ENCODE data around the gene PTPN11. TPM values are rescaled to one million over a fixed set of nuclear protein-coding genes. Genes with fewer than 3 reads are reported as not detected.

The PTPN11 gene
- polyA plus RNA-seq, 3 donors, result 11.1 to 41.9 (median 28.8) TPM

DNA sequence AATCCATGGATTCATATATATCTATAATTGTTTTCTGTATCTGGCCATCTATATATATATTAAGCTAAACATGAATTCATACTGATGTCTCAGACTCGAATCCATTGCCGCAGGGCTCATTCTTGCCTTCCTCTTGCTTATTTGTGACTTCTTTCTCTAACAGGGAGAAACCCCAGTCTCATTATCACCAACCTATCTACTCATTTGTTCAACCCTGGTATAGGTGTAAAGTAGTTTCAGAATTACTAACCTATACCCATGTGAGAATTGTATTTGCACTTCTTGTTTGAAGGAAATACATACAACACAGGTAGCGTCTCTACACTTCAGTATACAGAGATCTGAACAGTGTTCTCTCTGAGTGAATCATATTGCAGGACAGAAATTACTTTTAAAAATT, 77.7 kb downstream of the PTPN11 start:
- Histone ChIP-seq H3K36me3 (replicated peaks in 1 of 2; ENCODE audit: control insufficient read depth in 1 of 2, insufficient read depth in 2 of 2, low read length in 2 of 2) (peaks cover 44 to 88% of the 10 kb centered on the region in 2 donors), H3K4me2 (replicated peaks; ENCODE audit: extremely low read depth, low read length, poor library complexity, severe bottlenecking) (no peak overlapping the region), H2AFZ (ENCODE audit: insufficient read depth, low read depth, low read length, poor library complexity, severe bottlenecking) (no peak overlapping the region), H3K79me2 (ENCODE audit: insufficient read depth, low read length) (no peaks in the 10 kb centered on the region), H3K27ac (ENCODE audit: low read depth in 1 of 2, low read length in 2 of 2) (no peak overlapping the region), H3K4me3 (replicated peaks in 1 of 3; ENCODE audit: low read depth in 2 of 3, low read length in 3 of 3) (no peak overlapping the region), H3K9ac (ENCODE audit: insufficient read depth, low read length, poor library complexity, severe bottlenecking) (no peak overlapping the region), H3K4me1 (ENCODE audit: control insufficient read depth in 1 of 2, insufficient read depth in 2 of 2, low read length in 2 of 2) (no peaks in the 10 kb centered on the region), H3K27me3 (ENCODE audit: control insufficient read depth in 2 of 2, insufficient read depth in 2 of 2, low read length in 2 of 2) (no peaks in the 10 kb centered on the region), H4K20me1 (ENCODE audit: insufficient read depth, low read length) (no peaks in the 10 kb centered on the region), H3K9me3 (replicated peaks in 1 of 2; ENCODE audit: control insufficient read depth in 1 of 2, insufficient read depth in 1 of 2, low read length in 2 of 2) (no peaks in the 10 kb centered on the region)
- Mint-ChIP-seq H3K4me1 (no peaks in the 10 kb centered on the region), H3K9me3 (no peaks in the 10 kb centered on the region), H3K4me3 (no peak overlapping the region), H3K36me3 (peaks cover 68 to 80% of the 10 kb centered on the region in 2 donors), H3K27ac (no peak overlapping the region), H3K27me3 (ENCODE audit: low read depth in 3 of 3) (peaks cover 0 to 1% (median 0%) of the 10 kb centered on the region in 3 donors)
- no peak for DNase-seq
- intact Hi-C loops (cut with micrococcal nuclease), result no loop called here
- WGBS (ENCODE audit: insufficient coverage), result no CpG with 5 or more reads among the region's 3 CpGs
- TF ChIP-seq, protein P1, sequence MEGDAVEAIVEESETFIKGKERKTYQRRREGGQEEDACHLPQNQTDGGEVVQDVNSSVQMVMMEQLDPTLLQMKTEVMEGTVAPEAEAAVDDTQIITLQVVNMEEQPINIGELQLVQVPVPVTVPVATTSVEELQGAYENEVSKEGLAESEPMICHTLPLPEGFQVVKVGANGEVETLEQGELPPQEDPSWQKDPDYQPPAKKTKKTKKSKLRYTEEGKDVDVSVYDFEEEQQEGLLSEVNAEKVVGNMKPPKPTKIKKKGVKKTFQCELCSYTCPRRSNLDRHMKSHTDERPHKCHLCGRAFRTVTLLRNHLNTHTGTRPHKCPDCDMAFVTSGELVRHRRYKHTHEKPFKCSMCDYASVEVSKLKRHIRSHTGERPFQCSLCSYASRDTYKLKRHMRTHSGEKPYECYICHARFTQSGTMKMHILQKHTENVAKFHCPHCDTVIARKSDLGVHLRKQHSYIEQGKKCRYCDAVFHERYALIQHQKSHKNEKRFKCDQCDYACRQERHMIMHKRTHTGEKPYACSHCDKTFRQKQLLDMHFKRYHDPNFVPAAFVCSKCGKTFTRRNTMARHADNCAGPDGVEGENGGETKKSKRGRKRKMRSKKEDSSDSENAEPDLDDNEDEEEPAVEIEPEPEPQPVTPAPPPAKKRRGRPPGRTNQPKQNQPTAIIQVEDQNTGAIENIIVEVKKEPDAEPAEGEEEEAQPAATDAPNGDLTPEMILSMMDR (IDR thresholded peaks at IDR 0.05), result no peak

DNA sequence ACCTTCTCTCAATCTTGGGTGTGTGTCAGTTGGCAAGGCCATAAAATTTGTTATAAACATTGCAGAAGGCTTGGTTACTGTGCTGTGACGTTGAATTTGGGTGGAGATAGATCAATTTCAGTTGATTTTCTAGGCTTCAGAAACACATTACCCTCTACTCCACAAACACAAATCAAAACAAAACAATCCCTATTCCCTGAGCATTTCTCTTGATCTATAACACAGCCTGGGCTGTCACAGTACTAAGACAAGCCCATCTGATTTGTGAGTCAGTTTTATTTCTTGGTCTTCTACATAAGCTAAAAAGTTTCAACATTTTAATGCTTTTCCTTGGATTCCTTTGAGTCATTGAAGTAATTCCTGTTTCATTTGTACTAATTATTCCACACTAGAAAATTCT, 79.8 kb downstream of the PTPN11 start:
- Mint-ChIP-seq H3K9me3 (no peaks in the 10 kb centered on the region), H3K4me1 (no peaks in the 10 kb centered on the region), H3K27me3 (ENCODE audit: low read depth in 3 of 3) (peaks cover 0 to 1% (median 0%) of the 10 kb centered on the region in 3 donors), H3K36me3 (peaks cover 71 to 80% of the 10 kb centered on the region in 2 donors), H3K4me3 (no peak overlapping the region), H3K27ac (peak overlapping the region in 1 of 7 donors; percentile 17)
- no CpG with 5 or more reads among the region's 1 CpG for WGBS (ENCODE audit: insufficient coverage)
- no peak overlapping the region for H3K4me3 ChIP-seq (replicated peaks in 1 of 3; ENCODE audit: low read depth in 2 of 3, low read length in 3 of 3)
- H3K79me2 ChIP-seq (ENCODE audit: insufficient read depth, low read length), result no peaks in the 10 kb centered on the region
- no peak overlapping the region for H3K27ac ChIP-seq (ENCODE audit: low read depth in 1 of 2, low read length in 2 of 2)
- no peak overlapping the region for H3K4me2 ChIP-seq (replicated peaks; ENCODE audit: extremely low read depth, low read length, poor library complexity, severe bottlenecking)
- no peak for DNase-seq
- no peaks in the 10 kb centered on the region for H4K20me1 ChIP-seq (ENCODE audit: insufficient read depth, low read length)
- no peaks in the 10 kb centered on the region for H3K9me3 ChIP-seq (replicated peaks in 1 of 2; ENCODE audit: control insufficient read depth in 1 of 2, insufficient read depth in 1 of 2, low read length in 2 of 2)
- no peaks in the 10 kb centered on the region for H3K27me3 ChIP-seq (ENCODE audit: control insufficient read depth in 2 of 2, insufficient read depth in 2 of 2, low read length in 2 of 2)
- intact Hi-C loops (cut with micrococcal nuclease), result no loop called here
- H3K9ac ChIP-seq (ENCODE audit: insufficient read depth, low read length, poor library complexity, severe bottlenecking), result no peak overlapping the region
- TF ChIP-seq, protein P1 (IDR thresholded peaks at IDR 0.05), result no peak
- H3K36me3 ChIP-seq (replicated peaks in 1 of 2; ENCODE audit: control insufficient read depth in 1 of 2, insufficient read depth in 2 of 2, low read length in 2 of 2), result peaks cover 48 to 88% of the 10 kb centered on the region in 2 donors
- no peaks in the 10 kb centered on the region for H3K4me1 ChIP-seq (ENCODE audit: control insufficient read depth in 1 of 2, insufficient read depth in 2 of 2, low read length in 2 of 2)
- H2AFZ ChIP-seq (ENCODE audit: insufficient read depth, low read depth, low read length, poor library complexity, severe bottlenecking), result no peak overlapping the region

All from CD14-positive monocyte (primary cell).